Measurements from ENCODE around the gene MICALL2. TPM values are rescaled to one million over a fixed set of nuclear protein-coding genes. Genes with fewer than 3 reads are reported as not detected.
A peak's percentile ranks its signal among the peaks of the same experiment; 100 is the strongest.

The MICALL2 gene
- total and polyA plus RNA-seq, 7 experiments from 2014 or later: 0.37 to 5.0 (median 2.3) TPM

- POLR2A ChIA-PET: interaction anchor here (0.6 kb wide), 2 partner anchors 75 to 89 kb away, joined by 3 to 6 read pairs; no protein-coding TSS in a partner anchor
- no peak overlapping the region for H3K27ac ChIP-seq (ENCODE audit: low read depth, low read length)
- Mint-ChIP-seq H3K9me3 (no peaks in the 10 kb centered on the region), H3K4me1 (no peaks in the 10 kb centered on the region), H3K4me3 (no peak overlapping the region), H3K36me3 (peaks cover 4 to 41% (median 11%) of the 10 kb centered on the region in 5 donors), H3K27ac (no peak overlapping the region), H3K27me3 (no peaks in the 10 kb centered on the region)
- CTCF ChIA-PET: no interaction called here
- no peaks in the 10 kb centered on the region for H3K9me3 ChIP-seq (ENCODE audit: control insufficient read depth in 2 of 3, low read length in 3 of 3)
- no peak overlapping the region for H3K4me3 ChIP-seq (ENCODE audit: low read length)
- peaks cover 5 to 99% (median 17%) of the 10 kb centered on the region in 3 experiments for H3K36me3 ChIP-seq (ENCODE audit: control insufficient read depth in 2 of 3, insufficient read depth in 3 of 3, low read length in 3 of 3)
- intact Hi-C loops (cut with micrococcal nuclease): no loop called here
- DNase-seq (no peak), ATAC-seq (no peak)
- no peaks in the 10 kb centered on the region for H3K27me3 ChIP-seq (ENCODE audit: control insufficient read depth in 2 of 2, insufficient read depth in 2 of 2, low read length in 2 of 2)
- H3K4me1 ChIP-seq (ENCODE audit: control insufficient read depth in 2 of 2, insufficient read depth in 2 of 2, low read length in 2 of 2): no peaks in the 10 kb centered on the region
Measured at GRCh38 chr7:1493129-1493528, 33.9 kb upstream of the MICALL2 start.

GRCh38 chr7:1492640-1493039 is 33.4 kb upstream of the MICALL2 start:
- Mint-ChIP-seq H3K27me3 (no peaks in the 10 kb centered on the region), H3K27ac (peak overlapping the region in 1 of 9 donors; percentile 28), H3K9me3 (no peaks in the 10 kb centered on the region), H3K4me3 (no peak overlapping the region), H3K4me1 (no peaks in the 10 kb centered on the region), H3K36me3 (peaks cover 4 to 42% (median 12%) of the 10 kb centered on the region in 5 donors)
- H3K4me3 ChIP-seq (ENCODE audit: low read length): no peak overlapping the region
- no peaks in the 10 kb centered on the region for H3K27me3 ChIP-seq (ENCODE audit: control insufficient read depth in 2 of 2, insufficient read depth in 2 of 2, low read length in 2 of 2)
- POLR2A ChIA-PET: no interaction called here
- CTCF ChIA-PET: no interaction called here
- DNase-seq (no peak), ATAC-seq (no peak)
- intact Hi-C loops (cut with micrococcal nuclease): no loop called here
- no peaks in the 10 kb centered on the region for H3K4me1 ChIP-seq (ENCODE audit: control insufficient read depth in 2 of 2, insufficient read depth in 2 of 2, low read length in 2 of 2)
- H3K9me3 ChIP-seq (ENCODE audit: control insufficient read depth in 2 of 3, low read length in 3 of 3): no peaks in the 10 kb centered on the region
- no peak overlapping the region for H3K27ac ChIP-seq (ENCODE audit: low read depth, low read length)
- peaks cover 5 to 99% (median 14%) of the 10 kb centered on the region in 3 experiments for H3K36me3 ChIP-seq (ENCODE audit: control insufficient read depth in 2 of 3, insufficient read depth in 3 of 3, low read length in 3 of 3)

- Histone ChIP-seq H3K27me3 (ENCODE audit: control insufficient read depth in 2 of 2, insufficient read depth in 2 of 2, low read length in 2 of 2) (no peaks in the 10 kb centered on the region), H3K27ac (ENCODE audit: low read depth, low read length) (no peak overlapping the region), H3K9me3 (ENCODE audit: control insufficient read depth in 2 of 3, low read length in 3 of 3) (no peaks in the 10 kb centered on the region), H3K36me3 (ENCODE audit: control insufficient read depth in 2 of 3, insufficient read depth in 3 of 3, low read length in 3 of 3) (peaks cover 5 to 99% (median 13%) of the 10 kb centered on the region in 3 experiments), H3K4me1 (ENCODE audit: control insufficient read depth in 2 of 2, insufficient read depth in 2 of 2, low read length in 2 of 2) (no peaks in the 10 kb centered on the region), H3K4me3 (ENCODE audit: low read length) (no peak overlapping the region)
- no peaks in the 10 kb centered on the region for H3K27me3 Mint-ChIP-seq
- no peak for ATAC-seq
- ChIA-PET CTCF (no interaction called here), POLR2A (no interaction called here)
- no peak for DNase-seq
- H3K4me3 Mint-ChIP-seq: no peak overlapping the region
- intact Hi-C loops (cut with micrococcal nuclease): no loop called here
- H3K9me3 Mint-ChIP-seq: no peaks in the 10 kb centered on the region
- peak overlapping the region in 1 of 9 donors; percentile 28 for H3K27ac Mint-ChIP-seq
- H3K36me3 Mint-ChIP-seq: peaks cover 4 to 38% (median 12%) of the 10 kb centered on the region in 5 donors
- H3K4me1 Mint-ChIP-seq: no peaks in the 10 kb centered on the region
Measured at GRCh38 chr7:1492221-1492620, 33.0 kb upstream of the MICALL2 start.

DNA sequence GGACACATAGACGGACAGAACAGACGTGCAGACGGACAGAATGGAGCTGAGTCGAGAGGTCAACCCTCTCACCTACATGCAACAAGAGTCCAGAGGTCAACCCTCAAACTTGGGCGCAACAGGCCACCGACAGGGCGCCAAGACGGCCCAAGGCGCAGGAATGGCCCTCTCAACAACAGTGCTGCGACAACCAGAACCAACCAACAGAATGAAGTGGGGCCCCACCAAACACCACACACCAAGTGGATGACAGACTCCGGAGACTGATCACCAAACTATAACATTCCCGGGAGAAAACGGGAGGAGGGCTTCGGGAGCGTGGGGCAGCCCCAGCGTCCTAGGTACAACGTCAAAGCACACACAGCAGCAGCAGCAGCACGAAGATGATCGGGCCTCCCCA is 31.6 kb upstream of the MICALL2 start:
- no peaks in the 10 kb centered on the region for H3K4me1 Mint-ChIP-seq
- peaks cover 4 to 36% (median 12%) of the 10 kb centered on the region in 5 donors for H3K36me3 Mint-ChIP-seq
- Histone ChIP-seq H3K36me3 (ENCODE audit: control insufficient read depth in 2 of 3, insufficient read depth in 3 of 3, low read length in 3 of 3) (peaks cover 5 to 99% (median 13%) of the 10 kb centered on the region in 3 experiments), H3K27me3 (ENCODE audit: control insufficient read depth in 2 of 2, insufficient read depth in 2 of 2, low read length in 2 of 2) (no peaks in the 10 kb centered on the region), H3K27ac (ENCODE audit: low read depth, low read length) (no peak overlapping the region), H3K9me3 (ENCODE audit: control insufficient read depth in 2 of 3, low read length in 3 of 3) (no peaks in the 10 kb centered on the region), H3K4me1 (ENCODE audit: control insufficient read depth in 2 of 2, insufficient read depth in 2 of 2, low read length in 2 of 2) (no peaks in the 10 kb centered on the region), H3K4me3 (ENCODE audit: low read length) (no peak overlapping the region)
- intact Hi-C loops (cut with micrococcal nuclease): no loop called here
- no peak overlapping the region for H3K27ac Mint-ChIP-seq
- no peak overlapping the region for H3K4me3 Mint-ChIP-seq
- no peaks in the 10 kb centered on the region for H3K27me3 Mint-ChIP-seq
- ChIA-PET POLR2A (no interaction called here), CTCF (interaction anchor here (0.6 kb wide), 1 partner anchor 32 kb away, joined by 6 read pairs; no protein-coding TSS in a partner anchor)
- DNase-seq: no peak
- H3K9me3 Mint-ChIP-seq: no peaks in the 10 kb centered on the region
- no peak for ATAC-seq

DNA sequence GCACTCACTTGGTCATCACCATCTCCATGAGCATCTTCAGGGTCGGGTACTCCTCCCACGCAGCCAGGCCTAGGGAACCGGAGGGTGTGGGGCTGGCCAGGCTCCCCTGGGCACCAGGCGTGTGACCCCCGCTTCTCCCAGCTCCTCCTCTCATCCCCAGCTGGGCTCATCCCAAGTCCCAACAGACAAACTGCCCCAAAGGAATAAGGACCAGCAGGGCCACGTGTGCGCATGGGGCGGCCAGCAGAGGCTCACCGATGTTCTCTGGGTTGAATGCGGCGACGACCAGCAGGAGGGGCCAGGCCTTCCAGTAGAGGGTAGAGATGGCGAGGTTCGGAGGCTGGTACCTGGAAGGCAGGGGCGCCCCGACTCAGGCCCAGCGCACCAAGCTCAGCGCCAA is 30.1 kb upstream of the MICALL2 start:
- Mint-ChIP-seq H3K36me3 (peaks cover 4 to 39% (median 12%) of the 10 kb centered on the region in 5 donors), H3K4me3 (no peak overlapping the region), H3K27ac (no peak overlapping the region), H3K4me1 (no peaks in the 10 kb centered on the region), H3K27me3 (no peaks in the 10 kb centered on the region), H3K9me3 (no peaks in the 10 kb centered on the region)
- DNase-seq: no peak
- no peak for ATAC-seq
- POLR2A ChIA-PET: no interaction called here
- Histone ChIP-seq H3K36me3 (ENCODE audit: control insufficient read depth in 2 of 3, insufficient read depth in 3 of 3, low read length in 3 of 3) (peaks cover 5 to 99% (median 16%) of the 10 kb centered on the region in 3 experiments), H3K27me3 (ENCODE audit: control insufficient read depth in 2 of 2, insufficient read depth in 2 of 2, low read length in 2 of 2) (no peaks in the 10 kb centered on the region), H3K9me3 (ENCODE audit: control insufficient read depth in 2 of 3, low read length in 3 of 3) (no peaks in the 10 kb centered on the region), H3K4me1 (ENCODE audit: control insufficient read depth in 2 of 2, insufficient read depth in 2 of 2, low read length in 2 of 2) (no peaks in the 10 kb centered on the region), H3K27ac (ENCODE audit: low read depth, low read length) (no peak overlapping the region), H3K4me3 (ENCODE audit: low read length) (no peak overlapping the region)
- CTCF ChIA-PET: no interaction called here
- intact Hi-C loops (cut with micrococcal nuclease): no loop called here

GRCh38 chr7:1488016-1488415 is 28.7 kb upstream of the MICALL2 start:
- Histone ChIP-seq H3K27me3 (ENCODE audit: control insufficient read depth in 2 of 2, insufficient read depth in 2 of 2, low read length in 2 of 2) (no peaks in the 10 kb centered on the region), H3K4me3 (ENCODE audit: low read length) (no peak overlapping the region), H3K27ac (ENCODE audit: low read depth, low read length) (no peak overlapping the region), H3K4me1 (ENCODE audit: control insufficient read depth in 2 of 2, insufficient read depth in 2 of 2, low read length in 2 of 2) (no peaks in the 10 kb centered on the region), H3K9me3 (ENCODE audit: control insufficient read depth in 2 of 3, low read length in 3 of 3) (no peaks in the 10 kb centered on the region), H3K36me3 (ENCODE audit: control insufficient read depth in 2 of 3, insufficient read depth in 3 of 3, low read length in 3 of 3) (peaks cover 5 to 99% (median 20%) of the 10 kb centered on the region in 3 experiments)
- H3K4me3 Mint-ChIP-seq: no peak overlapping the region
- H3K36me3 Mint-ChIP-seq: peaks cover 4 to 39% (median 12%) of the 10 kb centered on the region in 5 donors
- H3K4me1 Mint-ChIP-seq: no peaks in the 10 kb centered on the region
- H3K27me3 Mint-ChIP-seq: no peaks in the 10 kb centered on the region
- ChIA-PET POLR2A (no interaction called here), CTCF (no interaction called here)
- DNase-seq: no peak
- no peaks in the 10 kb centered on the region for H3K9me3 Mint-ChIP-seq
- no peak overlapping the region for H3K27ac Mint-ChIP-seq
- intact Hi-C loops (cut with micrococcal nuclease): no loop called here
- ATAC-seq: no peak

- Histone ChIP-seq H3K27me3 (ENCODE audit: control insufficient read depth in 2 of 2, insufficient read depth in 2 of 2, low read length in 2 of 2) (no peaks in the 10 kb centered on the region), H3K4me1 (ENCODE audit: control insufficient read depth in 2 of 2, insufficient read depth in 2 of 2, low read length in 2 of 2) (no peaks in the 10 kb centered on the region), H3K9me3 (ENCODE audit: control insufficient read depth in 2 of 3, low read length in 3 of 3) (no peaks in the 10 kb centered on the region), H3K27ac (ENCODE audit: low read depth, low read length) (no peak overlapping the region), H3K4me3 (ENCODE audit: low read length) (no peak overlapping the region), H3K36me3 (ENCODE audit: control insufficient read depth in 2 of 3, insufficient read depth in 3 of 3, low read length in 3 of 3) (peaks cover 5 to 100% (median 20%) of the 10 kb centered on the region in 3 experiments)
- intact Hi-C loops (cut with micrococcal nuclease): no loop called here
- peaks cover 3 to 38% (median 12%) of the 10 kb centered on the region in 5 donors for H3K36me3 Mint-ChIP-seq
- CTCF ChIA-PET: no interaction called here
- H3K27me3 Mint-ChIP-seq: no peaks in the 10 kb centered on the region
- no peak overlapping the region for H3K27ac Mint-ChIP-seq
- H3K9me3 Mint-ChIP-seq: no peaks in the 10 kb centered on the region
- POLR2A ChIA-PET: no interaction called here
- no peaks in the 10 kb centered on the region for H3K4me1 Mint-ChIP-seq
- no peak overlapping the region for H3K4me3 Mint-ChIP-seq
- ATAC-seq: no peak
- DNase-seq: no peak
Measured at GRCh38 chr7:1487466-1487865, 28.2 kb upstream of the MICALL2 start.
